ENCODE measurements around the gene CLIC6.

GRCh38 chr21:34688145-34688544 lies 19.4 kb downstream of the CLIC6 start:
- TF ChIP-seq TSHZ1 (tag by site-specific recombination; IDR thresholded peaks at IDR 0.05; ENCODE audit: borderline replicate concordance) (no peak), CTCF (tag by site-specific recombination; IDR thresholded peaks at IDR 0.05) (no peak), ZNF639 (tag by site-specific recombination; IDR thresholded peaks at IDR 0.05) (no peak)

Measured in HEK293 (cell line).